22Rv1 (cell line): Measurements from ENCODE around the gene SQOR.

ENCODE experiments used
- H3K27ac ChIP-seq: fragments of 450-650 bp; 2 replicates; pipeline ENCODE4 v1.5.1; 2017
- ZFX ChIP-seq: fragments of 450-650 bp; IDR thresholded peaks from 2 replicates; pipeline ENCODE4 v1.6.1; 2017; ENCODE audit warnings: antibody characterized with exemption, borderline replicate concordance
- TF ChIP-seq, protein P1 (sequence below): fragments of 450-650 bp; IDR thresholded peaks from 2 replicates; pipeline ENCODE4 v1.5.1; 2017; ENCODE audit warnings: mild to moderate bottlenecking

SQOR gene

DNA sequence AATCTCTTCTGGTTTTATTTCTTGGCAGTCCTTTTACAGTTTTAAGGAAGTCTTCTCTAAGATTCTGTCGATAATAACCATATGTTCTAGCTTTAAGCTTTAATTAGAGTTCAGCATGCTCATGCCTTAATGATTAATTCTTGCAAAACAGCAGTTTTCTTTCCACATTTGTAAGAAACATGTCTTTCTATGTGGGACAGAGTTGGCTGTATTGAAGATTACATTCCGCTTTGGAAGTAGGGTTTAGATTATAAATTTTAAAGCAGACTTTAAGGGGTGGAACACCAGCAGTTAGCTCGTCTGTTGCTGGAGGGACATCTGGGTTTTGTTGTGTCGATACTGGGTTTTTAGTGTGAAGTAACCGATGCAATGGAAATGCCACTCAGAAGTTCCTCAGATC is 35.3 kb downstream of the SQOR start:
- TF ChIP-seq ZFX = no peak
- TF ChIP-seq, protein P1, sequence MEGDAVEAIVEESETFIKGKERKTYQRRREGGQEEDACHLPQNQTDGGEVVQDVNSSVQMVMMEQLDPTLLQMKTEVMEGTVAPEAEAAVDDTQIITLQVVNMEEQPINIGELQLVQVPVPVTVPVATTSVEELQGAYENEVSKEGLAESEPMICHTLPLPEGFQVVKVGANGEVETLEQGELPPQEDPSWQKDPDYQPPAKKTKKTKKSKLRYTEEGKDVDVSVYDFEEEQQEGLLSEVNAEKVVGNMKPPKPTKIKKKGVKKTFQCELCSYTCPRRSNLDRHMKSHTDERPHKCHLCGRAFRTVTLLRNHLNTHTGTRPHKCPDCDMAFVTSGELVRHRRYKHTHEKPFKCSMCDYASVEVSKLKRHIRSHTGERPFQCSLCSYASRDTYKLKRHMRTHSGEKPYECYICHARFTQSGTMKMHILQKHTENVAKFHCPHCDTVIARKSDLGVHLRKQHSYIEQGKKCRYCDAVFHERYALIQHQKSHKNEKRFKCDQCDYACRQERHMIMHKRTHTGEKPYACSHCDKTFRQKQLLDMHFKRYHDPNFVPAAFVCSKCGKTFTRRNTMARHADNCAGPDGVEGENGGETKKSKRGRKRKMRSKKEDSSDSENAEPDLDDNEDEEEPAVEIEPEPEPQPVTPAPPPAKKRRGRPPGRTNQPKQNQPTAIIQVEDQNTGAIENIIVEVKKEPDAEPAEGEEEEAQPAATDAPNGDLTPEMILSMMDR = no peak
- H3K27ac ChIP-seq = no peak overlapping the region

DNA sequence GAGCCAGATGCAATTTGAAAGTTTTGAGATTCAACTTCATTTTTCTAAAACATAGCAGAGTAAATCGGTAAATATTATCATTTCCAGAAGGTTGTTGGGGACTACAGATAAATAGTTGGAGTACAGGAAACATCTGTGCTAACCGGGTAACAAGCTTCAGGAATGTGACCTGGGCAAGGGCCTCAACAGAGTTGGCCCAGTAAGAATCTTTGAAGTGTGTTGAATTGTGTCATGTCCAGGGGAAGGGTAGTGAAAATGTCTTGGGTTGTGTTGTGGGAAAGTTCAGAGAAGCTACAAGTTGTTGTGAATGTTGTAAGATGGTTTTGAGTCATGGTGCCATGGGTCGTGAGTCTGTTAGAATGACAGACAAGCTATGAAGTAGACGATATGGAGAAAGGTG is 35.7 kb downstream of the SQOR start:
- TF ChIP-seq, protein P1 = no peak
- TF ChIP-seq ZFX = no peak
- no peak overlapping the region for H3K27ac ChIP-seq

DNA sequence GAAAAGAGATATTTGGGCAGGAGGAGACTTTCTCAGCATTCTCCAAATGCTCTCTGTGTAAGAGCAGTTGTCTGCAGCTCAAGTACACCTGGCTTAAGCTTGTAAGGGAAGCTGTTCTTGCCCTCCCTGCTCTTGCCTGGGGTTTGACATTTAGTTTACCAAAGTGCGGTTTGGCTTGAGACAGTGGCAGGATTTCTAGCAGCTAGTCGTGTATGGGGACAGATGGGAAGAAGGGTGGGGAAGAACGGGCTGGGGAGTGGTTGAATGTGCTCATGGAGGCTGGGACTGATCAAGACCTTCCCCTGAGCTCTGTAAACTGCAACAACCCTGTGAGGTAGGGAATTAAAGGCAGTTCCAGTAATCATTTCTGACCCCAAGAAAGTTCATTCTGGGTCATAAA is 39.8 kb downstream of the SQOR start:
- TF ChIP-seq ZFX = no peak
- TF ChIP-seq, protein P1 = no peak
- no peak overlapping the region for H3K27ac ChIP-seq

DNA sequence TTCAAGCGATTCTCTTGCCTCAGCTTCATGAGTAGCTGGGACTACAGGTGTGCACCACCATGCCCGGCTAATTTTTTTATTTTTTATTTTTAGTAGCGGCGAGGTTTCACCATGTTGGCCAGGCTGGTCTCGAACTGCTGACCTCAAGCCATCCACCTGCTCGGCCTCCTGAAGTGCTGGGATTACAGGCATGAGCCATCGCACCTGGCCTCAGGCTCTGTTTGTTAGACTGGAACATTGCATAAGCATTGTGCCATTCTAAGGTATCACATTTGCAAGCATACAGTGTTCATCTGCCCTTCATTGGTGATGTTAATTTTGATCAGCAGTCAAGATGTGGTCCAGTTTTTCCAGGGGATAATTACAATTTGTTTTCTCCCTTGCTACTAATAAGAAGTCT is 43.0 kb downstream of the SQOR start:
- H3K27ac ChIP-seq = no peak overlapping the region
- TF ChIP-seq, protein P1 = no peak
- TF ChIP-seq ZFX = no peak

DNA sequence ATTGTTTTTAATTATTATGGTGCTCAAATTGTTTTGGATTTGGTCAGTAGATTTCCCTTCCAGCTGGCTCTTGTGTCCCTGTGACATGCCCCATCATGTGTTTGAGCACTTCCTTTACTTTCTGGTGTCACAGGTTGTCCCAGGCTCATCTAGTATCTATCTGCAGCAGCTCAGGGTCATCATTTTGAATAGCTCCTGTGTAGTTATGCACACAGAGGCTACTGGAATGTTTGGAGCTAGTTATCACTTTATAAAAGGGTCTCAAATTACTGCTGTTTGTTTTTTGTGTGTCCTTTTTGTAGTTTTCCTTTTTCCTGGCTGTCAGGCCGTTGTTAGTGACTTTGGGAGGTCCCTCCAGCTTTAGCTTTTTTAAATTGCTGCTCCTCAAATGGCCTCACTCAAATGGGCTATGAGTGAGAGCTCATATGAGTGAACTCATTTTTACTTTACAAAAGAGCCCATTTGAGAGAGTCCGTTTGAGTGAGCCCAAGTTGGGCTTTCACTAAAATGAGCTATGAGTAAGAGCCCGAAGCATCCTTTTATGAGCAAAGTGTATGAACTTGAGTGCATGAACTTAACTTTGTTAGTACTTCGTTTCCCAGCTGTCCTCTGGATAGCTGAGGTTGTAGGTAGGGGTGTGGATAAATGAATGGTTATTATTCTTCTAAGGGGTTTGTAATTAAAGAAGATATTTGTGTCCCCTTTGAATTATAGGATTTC is 43.8 kb downstream of the SQOR start:
- H3K27ac ChIP-seq = no peak overlapping the region
- no peak for TF ChIP-seq ZFX
- TF ChIP-seq, protein P1 = no peak

DNA sequence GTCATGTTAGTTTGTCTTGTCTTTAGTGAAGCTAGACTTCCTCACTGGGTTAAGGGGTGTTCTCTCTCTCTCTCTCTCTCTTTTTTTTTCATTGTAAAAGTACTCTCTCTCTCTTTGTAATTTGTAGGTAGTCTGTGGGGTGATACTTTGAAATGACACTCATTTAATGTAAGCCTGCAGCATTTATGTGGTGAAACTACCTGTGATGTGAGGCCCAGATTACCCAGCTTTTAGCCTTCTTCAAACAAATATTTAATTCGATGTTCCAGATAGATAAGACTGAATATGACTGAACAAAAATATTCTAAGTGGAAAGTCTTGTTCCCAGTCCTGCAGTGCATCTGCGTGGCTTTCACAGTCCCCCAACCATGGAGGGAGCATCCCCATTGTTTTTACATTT is 49.7 kb downstream of the SQOR start:
- H3K27ac ChIP-seq = no peak overlapping the region

DNA sequence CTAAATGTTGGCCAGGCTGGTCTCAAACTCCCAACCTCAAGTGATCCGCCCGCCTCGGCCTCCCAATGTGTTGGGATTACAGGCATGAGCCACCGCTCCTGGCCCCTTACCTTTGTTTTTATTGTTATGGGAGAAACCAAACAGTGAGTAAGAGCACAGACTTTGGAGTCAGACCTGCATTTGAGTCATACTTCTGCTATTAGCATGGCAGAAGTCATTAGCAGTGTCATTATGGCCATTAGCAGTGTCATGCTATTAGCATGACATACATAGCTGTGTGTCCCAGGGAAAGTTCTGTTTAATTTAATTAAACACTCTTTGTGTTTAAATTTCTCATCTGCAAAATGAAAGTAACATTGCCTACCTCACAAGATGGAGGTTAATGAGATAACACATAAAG is 54.8 kb downstream of the SQOR start:
- TF ChIP-seq ZFX = no peak
- TF ChIP-seq, protein P1 = no peak
- no peak overlapping the region for H3K27ac ChIP-seq

More for the DNA sequence above, 49.7 kb downstream of the SQOR start:
- TF ChIP-seq, protein P1 = no peak
- TF ChIP-seq ZFX = no peak
